OCI-LY3 (cell line): ENCODE measurements around the gene LUC7L2.
"Not testable (repeated sequence)": the region's sequence is repeated elsewhere in the genome, so short reads cannot be mapped to it uniquely, and the experiment has no call there.

Source experiments
- H2AFZ ChIP-seq: fragments of 200-600, 300-600 bp; shearing (Covaris generic); 2 replicates; pipeline ENCODE4 v1.6.0; 2014; ENCODE audit warnings: antibody characterized with exemption, low read depth, low read length
- H3K27ac ChIP-seq: fragments of 200-600, 300-600 bp; sonication (generic); 2 replicates; pipeline ENCODE4 v1.5.1; 2014; ENCODE audit warnings: mild to moderate bottlenecking, low read length, moderate library complexity, mixed read lengths
- H3K27me3 ChIP-seq: fragments of 200-600, 300-600 bp; sonication (generic); 2 replicates; pipeline ENCODE4 v1.6.1; 2014; ENCODE audit warnings: low read depth, low read length, mixed read lengths
- H3K36me3 ChIP-seq: fragments of 200-600, 300-600 bp; sonication (generic); replicated peaks from 2 replicates; pipeline ENCODE3; 2014; ENCODE audit warnings: low read depth, low read length, mixed read lengths
- H3K4me1 ChIP-seq: fragments of 300-600, 200-600 bp; sonication (generic); 2 replicates; pipeline ENCODE4 v1.6.1; 2014; ENCODE audit warnings: low read length, mixed read lengths
- H3K4me2 ChIP-seq: fragments of 200-600, 300-600 bp; sonication (generic); 2 replicates; pipeline ENCODE4 v1.6.1; 2014; ENCODE audit warnings: low read length, mixed read lengths
- H3K4me3 ChIP-seq: fragments of 300-600, 200-600 bp; sonication (generic); 2 replicates; pipeline ENCODE4 v1.5.1; 2014; ENCODE audit warnings: antibody characterized with exemption, mild to moderate bottlenecking, low read length, moderate library complexity
- H3K79me2 ChIP-seq: fragments of 300-600, 200-600 bp; shearing (Covaris generic); 2 replicates; pipeline ENCODE4 v1.6.1; 2014; ENCODE audit warnings: mild to moderate bottlenecking, low read length, mixed read lengths
- H3K9ac ChIP-seq: fragments of 300-600, 200-600 bp; shearing (Covaris generic); 2 replicates; pipeline ENCODE4 v1.6.0; 2014; ENCODE audit warnings: mild to moderate bottlenecking, low read length, moderate library complexity
- H3K9me3 ChIP-seq: fragments of 200-600, 300-600 bp; shearing (Covaris generic); 2 replicates; pipeline ENCODE4 v1.6.1; 2014; ENCODE audit warnings: low read length, mixed read lengths; ENCODE audit not compliant: insufficient read depth
- H4K20me1 ChIP-seq: fragments of 200-600, 300-600 bp; sonication (generic); 2 replicates; pipeline ENCODE4 v1.6.1; 2016; ENCODE audit warnings: low read length, mixed read lengths; ENCODE audit not compliant: insufficient read depth
- EZH2phosphoT487 ChIP-seq: fragments of 200-600 bp; shearing (Covaris generic); IDR thresholded peaks from 2 replicates; pipeline ENCODE4 v1.6.1; 2018; ENCODE audit warnings: antibody characterized with exemption, mixed run types, low read depth
- TF ChIP-seq, protein P1 (sequence below): fragments of 200-600, 300-600 bp; sonication (generic); IDR thresholded peaks from 2 replicates; pipeline ENCODE4 v1.5.1; 2014; ENCODE audit warnings: antibody characterized with exemption, low read length, low read depth

The LUC7L2 gene, protein sequence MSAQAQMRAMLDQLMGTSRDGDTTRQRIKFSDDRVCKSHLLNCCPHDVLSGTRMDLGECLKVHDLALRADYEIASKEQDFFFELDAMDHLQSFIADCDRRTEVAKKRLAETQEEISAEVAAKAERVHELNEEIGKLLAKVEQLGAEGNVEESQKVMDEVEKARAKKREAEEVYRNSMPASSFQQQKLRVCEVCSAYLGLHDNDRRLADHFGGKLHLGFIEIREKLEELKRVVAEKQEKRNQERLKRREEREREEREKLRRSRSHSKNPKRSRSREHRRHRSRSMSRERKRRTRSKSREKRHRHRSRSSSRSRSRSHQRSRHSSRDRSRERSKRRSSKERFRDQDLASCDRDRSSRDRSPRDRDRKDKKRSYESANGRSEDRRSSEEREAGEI

DNA sequence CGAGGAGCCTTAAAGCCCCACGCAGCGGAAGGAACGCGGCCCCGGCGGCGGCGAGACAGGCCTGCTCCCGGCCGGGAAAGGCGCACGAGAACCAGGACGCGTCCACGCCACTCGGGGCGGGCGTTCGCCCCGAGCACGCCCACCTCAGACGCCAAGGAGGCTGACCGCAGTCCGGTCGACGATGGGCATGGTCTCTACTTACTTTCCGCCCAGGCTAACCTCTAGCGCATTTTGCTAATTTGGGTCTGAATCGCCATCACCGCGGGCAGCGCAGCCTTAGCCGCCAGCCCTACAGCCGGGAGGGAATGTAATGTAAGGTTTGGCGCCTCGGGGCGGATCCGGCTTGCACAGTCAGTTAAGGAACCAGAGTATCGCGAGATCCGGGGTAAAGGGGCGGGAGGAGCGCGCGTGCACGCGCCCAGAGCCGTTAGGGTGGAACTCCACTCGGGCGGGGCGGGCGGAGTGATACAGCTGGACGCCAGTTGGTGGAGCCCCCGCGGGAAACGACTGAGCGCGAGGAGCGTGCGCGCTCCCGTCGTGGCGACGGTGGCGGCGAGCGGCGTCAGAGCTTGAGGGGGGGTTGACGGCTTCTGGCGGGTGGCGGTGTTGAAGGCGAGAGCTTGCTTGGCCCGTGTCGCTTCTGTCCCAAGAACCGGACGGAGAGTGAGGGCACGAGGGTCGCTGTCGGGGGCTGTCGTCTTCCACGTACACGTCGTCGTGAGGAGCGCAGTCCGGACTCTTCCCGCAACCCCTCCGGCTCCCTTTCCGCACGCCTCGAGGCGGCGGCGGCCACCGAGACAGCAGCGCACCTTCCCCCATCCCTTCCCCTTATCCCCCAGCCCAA, at the start of gene LUC7L2:
Gene LUC7L2, plus strand, starts transcription at position 529 of the 844 bp plus-strand sequence. CDS start 368 bp downstream, outside the sequence.
- peak within 1 kb of the TSS; percentile 78 for H3K27ac ChIP-seq
- H3K4me1 ChIP-seq: peaks cover 20% of the 10 kb centered on the region
- H3K9me3 ChIP-seq: no peaks in the 10 kb centered on the region
- H3K4me3 ChIP-seq: peak within 1 kb of the TSS; percentile 98
- peak within 1 kb of the TSS; percentile 84 for H3K4me2 ChIP-seq
- H2AFZ ChIP-seq: peak within 1 kb of the TSS; percentile 44; the same call in 1 of the 2 replicates
- no peaks in the 10 kb centered on the region for H3K27me3 ChIP-seq
- H3K9ac ChIP-seq: peak within 1 kb of the TSS; percentile 95
- TF ChIP-seq, protein P1, sequence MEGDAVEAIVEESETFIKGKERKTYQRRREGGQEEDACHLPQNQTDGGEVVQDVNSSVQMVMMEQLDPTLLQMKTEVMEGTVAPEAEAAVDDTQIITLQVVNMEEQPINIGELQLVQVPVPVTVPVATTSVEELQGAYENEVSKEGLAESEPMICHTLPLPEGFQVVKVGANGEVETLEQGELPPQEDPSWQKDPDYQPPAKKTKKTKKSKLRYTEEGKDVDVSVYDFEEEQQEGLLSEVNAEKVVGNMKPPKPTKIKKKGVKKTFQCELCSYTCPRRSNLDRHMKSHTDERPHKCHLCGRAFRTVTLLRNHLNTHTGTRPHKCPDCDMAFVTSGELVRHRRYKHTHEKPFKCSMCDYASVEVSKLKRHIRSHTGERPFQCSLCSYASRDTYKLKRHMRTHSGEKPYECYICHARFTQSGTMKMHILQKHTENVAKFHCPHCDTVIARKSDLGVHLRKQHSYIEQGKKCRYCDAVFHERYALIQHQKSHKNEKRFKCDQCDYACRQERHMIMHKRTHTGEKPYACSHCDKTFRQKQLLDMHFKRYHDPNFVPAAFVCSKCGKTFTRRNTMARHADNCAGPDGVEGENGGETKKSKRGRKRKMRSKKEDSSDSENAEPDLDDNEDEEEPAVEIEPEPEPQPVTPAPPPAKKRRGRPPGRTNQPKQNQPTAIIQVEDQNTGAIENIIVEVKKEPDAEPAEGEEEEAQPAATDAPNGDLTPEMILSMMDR: 0 out of 2 replicates have a peak, but pooled peaks have one; percentile 10
- no peak for TF ChIP-seq EZH2phosphoT487
- peaks cover 13% of the 10 kb centered on the region for H3K36me3 ChIP-seq
- peaks cover 65% of the 10 kb centered on the region for H3K79me2 ChIP-seq
- H4K20me1 ChIP-seq: peaks cover 36% of the 10 kb centered on the region

DNA sequence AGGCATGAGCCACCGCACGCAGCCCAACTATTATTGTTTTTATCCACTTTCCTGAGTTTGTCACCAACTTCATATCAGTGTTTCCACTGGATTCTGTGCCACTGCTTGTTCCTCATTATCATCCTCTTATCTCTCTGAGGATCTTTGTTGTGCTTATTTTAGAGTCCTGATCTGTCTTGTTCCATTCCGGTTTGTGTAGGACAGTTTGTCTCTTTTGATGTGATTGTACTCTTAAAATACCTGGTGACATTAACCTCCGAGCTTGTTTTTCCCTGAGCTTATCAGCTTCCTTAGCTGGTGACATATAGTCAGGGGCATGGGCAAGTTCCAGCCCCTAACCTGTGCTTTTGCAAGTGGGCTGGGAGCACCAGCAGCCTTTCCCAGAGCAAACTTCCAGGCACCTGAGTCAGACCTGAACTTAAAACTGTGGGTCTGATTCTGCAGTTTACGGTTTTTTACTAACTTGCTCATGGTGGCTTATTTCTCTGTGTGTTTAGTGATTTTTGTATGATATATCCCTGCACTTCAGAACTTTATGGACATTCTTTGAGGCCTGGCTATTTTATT, 41.7 kb upstream of the LUC7L2 start:
- Histone ChIP-seq H4K20me1 (no peaks in the 10 kb centered on the region), H3K27ac (no peak overlapping the region), H3K4me1 (no peaks in the 10 kb centered on the region), H3K27me3 (no peaks in the 10 kb centered on the region), H3K9me3 (no peaks in the 10 kb centered on the region), H3K4me2 (no peak overlapping the region), H3K4me3 (no peak overlapping the region), H3K79me2 (no peaks in the 10 kb centered on the region), H3K9ac (no peak overlapping the region), H2AFZ (no peak overlapping the region), H3K36me3 (no peaks in the 10 kb centered on the region)
- TF ChIP-seq, protein P1: no peak
- TF ChIP-seq EZH2phosphoT487: no peak

DNA sequence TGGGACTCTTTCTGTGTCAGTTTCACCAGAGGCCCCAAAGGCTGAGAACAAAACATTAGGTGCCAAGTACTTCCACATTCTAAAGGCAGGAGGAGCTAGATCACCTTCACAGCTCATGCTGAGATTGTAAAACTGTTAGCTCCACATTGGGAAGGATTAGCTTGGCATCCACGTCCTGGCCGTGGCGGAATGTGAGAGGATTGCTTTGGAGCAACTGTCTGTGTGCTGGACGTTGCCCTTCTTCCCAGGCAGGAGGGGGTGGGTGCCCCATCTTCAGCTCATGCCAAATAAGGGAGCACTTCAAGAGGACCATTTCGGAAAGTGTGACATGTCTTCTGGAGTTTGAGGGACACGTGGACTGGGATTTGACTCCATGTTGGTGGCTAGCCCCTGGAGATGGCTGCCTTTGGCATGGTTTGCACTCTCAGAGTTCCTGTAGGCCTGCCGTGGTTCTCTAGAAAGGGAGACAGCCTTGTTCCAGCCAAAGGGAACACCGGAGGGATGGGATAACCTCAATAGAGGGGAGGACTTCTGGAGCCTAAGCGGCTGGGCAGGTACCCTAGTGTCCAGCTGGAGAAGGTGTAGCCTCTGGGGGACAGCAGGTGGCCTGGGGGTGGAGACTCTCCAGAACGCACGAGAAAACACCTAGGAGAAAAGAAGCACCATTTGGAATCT, 38.5 kb upstream of the LUC7L2 start:
- H3K4me1 ChIP-seq: no peaks in the 10 kb centered on the region
- H4K20me1 ChIP-seq: no peaks in the 10 kb centered on the region
- no peaks in the 10 kb centered on the region for H3K36me3 ChIP-seq
- no peaks in the 10 kb centered on the region for H3K9me3 ChIP-seq
- H3K9ac ChIP-seq: no peak overlapping the region
- H2AFZ ChIP-seq: no peak overlapping the region
- H3K27me3 ChIP-seq: no peaks in the 10 kb centered on the region
- H3K27ac ChIP-seq: no peak overlapping the region
- TF ChIP-seq, protein P1: peak; percentile 51
- no peak for TF ChIP-seq EZH2phosphoT487
- H3K79me2 ChIP-seq: no peaks in the 10 kb centered on the region
- no peak overlapping the region for H3K4me3 ChIP-seq
- peak overlapping the region; percentile 11; the same call in 1 of the 2 replicates for H3K4me2 ChIP-seq

DNA sequence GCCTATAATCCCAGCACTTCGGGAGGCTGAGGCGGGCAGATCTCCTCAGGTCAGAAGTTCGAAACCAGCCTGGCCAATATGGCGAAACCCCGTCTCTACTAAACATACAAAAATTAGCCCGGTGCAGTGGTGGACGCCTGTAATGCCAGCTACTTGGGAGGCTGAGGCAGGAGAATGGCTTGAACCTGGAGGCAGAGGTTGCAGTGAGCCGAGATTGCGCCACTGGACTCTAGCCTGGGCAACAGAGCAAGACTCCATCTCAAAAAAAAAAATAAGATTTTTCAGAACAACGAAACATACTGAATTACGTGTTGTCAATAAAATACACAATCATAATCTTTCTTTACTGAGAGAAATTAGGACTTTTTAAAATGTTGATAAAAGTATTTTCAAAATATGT, 35.0 kb upstream of the LUC7L2 start:
- not testable (repeated sequence) for H3K27ac ChIP-seq, H3K4me3 ChIP-seq, H3K27me3 ChIP-seq, H2AFZ ChIP-seq, H3K9ac ChIP-seq, H3K9me3 ChIP-seq, H3K36me3 ChIP-seq, H4K20me1 ChIP-seq, H3K79me2 ChIP-seq, H3K4me1 ChIP-seq, H3K4me2 ChIP-seq
